GM19438 (cell line): ENCODE results near the gene MYO10.
"Not testable (repeated sequence)": the region's sequence is repeated elsewhere in the genome, so short reads cannot be mapped to it uniquely, and the experiment has no call there.

Experiments
- ATAC-seq: cut with Tn5 transposase; IDR thresholded peaks from one replicate; pipeline ENCODE4 v1.9.1; 2021; ENCODE audit warnings: low read depth; ENCODE audit not compliant: unreplicated experiment

Gene MYO10

GRCh38 chr5:16831326-16831725 lies 104.8 kb downstream of the MYO10 start:
- ATAC-seq: not testable (repeated sequence)

- ATAC-seq: no peak
Measured at GRCh38 chr5:16827755-16828154, 108.3 kb downstream of the MYO10 start.

GRCh38 chr5:16826379-16827125 lies 109.5 kb downstream of the MYO10 start:
- no peak for ATAC-seq

- no peak for ATAC-seq
Measured at GRCh38 chr5:16819522-16820167, 116.4 kb downstream of the MYO10 start.

- ATAC-seq: no peak
Measured at GRCh38 chr5:16815432-16815831, 120.7 kb downstream of the MYO10 start.

- ATAC-seq: no peak
Measured at GRCh38 chr5:16812911-16813310, 123.2 kb downstream of the MYO10 start.

GRCh38 chr5:16812448-16812847 lies 123.6 kb downstream of the MYO10 start:
- no peak for ATAC-seq

- no peak for ATAC-seq
Measured at GRCh38 chr5:16810208-16810854, 125.8 kb downstream of the MYO10 start.

GRCh38 chr5:16809395-16810207 lies 126.5 kb downstream of the MYO10 start:
- no peak for ATAC-seq

GRCh38 chr5:16809010-16809394 lies 127.1 kb downstream of the MYO10 start:
- ATAC-seq: no peak

GRCh38 chr5:16808021-16808420 lies 128.1 kb downstream of the MYO10 start:
- no peak for ATAC-seq

- ATAC-seq: no peak
Measured at GRCh38 chr5:16807547-16807864, 128.6 kb downstream of the MYO10 start.

- ATAC-seq: no peak
Measured at GRCh38 chr5:16806711-16807546, 129.2 kb downstream of the MYO10 start.

- ATAC-seq: no peak
Measured at GRCh38 chr5:16805486-16805885, 130.6 kb downstream of the MYO10 start.

- ATAC-seq: no peak
Measured at GRCh38 chr5:16803831-16804230, 132.3 kb downstream of the MYO10 start.

GRCh38 chr5:16800477-16800876 lies 135.6 kb downstream of the MYO10 start:
- ATAC-seq: no peak

GRCh38 chr5:16799796-16800195 lies 136.3 kb downstream of the MYO10 start:
- no peak for ATAC-seq

- ATAC-seq: no peak
Measured at GRCh38 chr5:16797951-16798350, 138.1 kb downstream of the MYO10 start.

GRCh38 chr5:16794269-16794913 lies 141.7 kb downstream of the MYO10 start:
- no peak for ATAC-seq
